A673 (cell line): ENCODE data around the gene SLC38A3. TPM values are rescaled to one million over a fixed set of nuclear protein-coding genes. Genes with fewer than 3 reads are reported as not detected.

ENCODE experiments used
- BruUV-seq: library from RNA; stranded (reverse); fragments of 400-500 nt; replicated peaks from 2 replicates; lab custom pipeline; 2021; lab: Mats Ljungman, UMichigan
- CTCF ChIA-PET: fragments of 300-600 bp; sonication (Branson Sonifier 250); formaldehyde crosslinking; loops from one replicate; lab custom pipeline; 2022; ENCODE audit warnings: antibody characterized with exemption; lab: Charles Lee
- POLR2A ChIA-PET: fragments of 300-600 bp; sonication (Branson Sonifier 250); formaldehyde crosslinking; loops from one replicate; lab custom pipeline; 2022; ENCODE audit warnings: antibody characterized with exemption; ENCODE audit not compliant: low non-redundant PET; lab: Charles Lee
- DNase-seq: peaks from one replicate; pipeline ENCODE4 v3.0.0-alpha.2; 2015; ENCODE audit warnings: low spot score
- H3K27ac ChIP-seq: fragments of 200-600 bp; sonication (generic); 2 replicates; pipeline ENCODE4 v1.5.1; 2016; ENCODE audit warnings: mixed run types, low read depth, mild to moderate bottlenecking, mixed read lengths, antibody characterized with exemption, low read length; ENCODE audit not compliant: poor library complexity, severe bottlenecking
- H3K27me3 ChIP-seq: fragments of 200-600 bp; sonication (generic); replicated peaks from 2 replicates; pipeline ENCODE4 v1.6.1; 2017; ENCODE audit warnings: mixed run types, low read depth, mild to moderate bottlenecking, mixed read lengths, antibody characterized with exemption, low read length; ENCODE audit not compliant: insufficient read depth, poor library complexity
- H3K36me3 ChIP-seq: fragments of 200-600 bp; sonication (generic); 2 replicates; pipeline ENCODE4 v1.6.1; 2016; ENCODE audit warnings: mixed run types, mild to moderate bottlenecking, mixed read lengths, antibody characterized with exemption, low read length; ENCODE audit not compliant: insufficient read depth, poor library complexity, severe bottlenecking
- H3K4me1 ChIP-seq: fragments of 200-600 bp; sonication (generic); 2 replicates; pipeline ENCODE4 v1.6.1; 2017; ENCODE audit warnings: mixed run types, mild to moderate bottlenecking, mixed read lengths, antibody characterized with exemption, low read length; ENCODE audit not compliant: insufficient read depth, poor library complexity, severe bottlenecking
- H3K4me3 ChIP-seq: fragments of 200-600 bp; sonication (generic); 2 replicates; pipeline ENCODE4 v1.5.1; 2016; ENCODE audit warnings: low read depth, mixed run types, mild to moderate bottlenecking, mixed read lengths, low read length; ENCODE audit not compliant: poor library complexity, severe bottlenecking
- H3K9me3 ChIP-seq: fragments of 200-600 bp; sonication (generic); 2 replicates; pipeline ENCODE4 v1.6.1; 2016; ENCODE audit warnings: mixed run types, low read depth, mild to moderate bottlenecking, mixed read lengths, antibody characterized with exemption, low read length; ENCODE audit not compliant: poor library complexity, severe bottlenecking
- CTCF ChIP-seq: fragments of 300-800, 200-600 bp; sonication (generic); conservative IDR thresholded peaks from 2 replicates; pipeline ENCODE4 v1.5.1; 2017; ENCODE audit warnings: low read depth, mild to moderate bottlenecking, antibody characterized with exemption, low read length, moderate library complexity, mixed read lengths
- EZH2 ChIP-seq: fragments of 200-600 bp; sonication (generic); IDR thresholded peaks from 2 replicates; pipeline ENCODE4 v1.6.1; 2017; ENCODE audit warnings: borderline replicate concordance, low read depth, mild to moderate bottlenecking, mixed read lengths, antibody characterized with exemption, low read length; ENCODE audit not compliant: poor library complexity, severe bottlenecking
- intact Hi-C: fragments of 100-400 bp; cut with micrococcal nuclease; formaldehyde crosslinking; loops from one replicate; pipeline ENCODE4 v1.10.0; 2022; ENCODE audit not compliant: unreplicated experiment
- total RNA-seq: library from RNA; stranded (reverse); gene quantifications from 2 replicates; pipeline ENCODE4 v1.2.3, GENCODE V29; 2021

SLC38A3 gene
- total RNA-seq, 1 experiment from 2014 or later: not detected

DNA sequence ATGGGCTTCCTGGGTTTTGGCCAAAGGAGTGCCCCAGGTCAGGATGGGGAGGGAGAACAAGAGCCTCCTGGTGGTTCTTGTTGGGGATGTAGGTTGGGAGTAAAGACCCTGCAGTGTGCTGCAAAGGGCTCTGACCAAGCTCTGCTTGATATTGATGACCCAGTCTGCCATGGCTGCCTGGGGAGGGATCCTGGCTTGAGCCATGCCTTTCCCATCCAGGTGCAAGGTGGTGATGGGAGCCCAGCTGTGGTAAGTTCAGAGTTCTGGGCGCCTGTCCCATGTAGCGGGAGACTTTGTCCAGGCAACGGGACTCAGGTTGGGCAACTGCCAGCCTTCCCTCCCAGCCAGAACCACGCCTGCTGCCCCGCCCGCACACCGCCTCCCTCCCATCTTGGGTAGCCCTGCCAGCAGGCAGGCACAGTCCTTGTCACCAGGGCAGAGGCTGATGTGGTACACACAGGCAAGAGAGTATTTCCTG is 33.5 kb downstream of the SLC38A3 start:
- ChIA-PET CTCF (interaction anchor here (0.6 kb wide), 1 partner anchor 83 kb away, joined by 9 read pairs; no protein-coding TSS in a partner anchor), POLR2A (no interaction called here)
- Histone ChIP-seq H3K27ac (peak overlapping the region; percentile 77), H3K4me3 (peak overlapping the region; percentile 76), H3K9me3 (no peaks in the 10 kb centered on the region), H3K4me1 (peaks cover 14% of the 10 kb centered on the region), H3K36me3 (no peaks in the 10 kb centered on the region), H3K27me3 (no peaks in the 10 kb centered on the region)
- no TSS peak for BruUV-seq
- intact Hi-C loops: no loop called here
- no peak for TF ChIP-seq EZH2
- no peak for TF ChIP-seq CTCF
- DNase-seq: peak; percentile 30

GRCh38 chr3:50239649-50240048 is 34.6 kb downstream of the SLC38A3 start:
- H3K27ac ChIP-seq: peak overlapping the region; percentile 57
- H3K27me3 ChIP-seq: no peaks in the 10 kb centered on the region
- TSS peak; percentile 3 for BruUV-seq
- no peak for TF ChIP-seq CTCF
- no peak for TF ChIP-seq EZH2
- CTCF ChIA-PET: no interaction called here
- no peak overlapping the region for H3K4me3 ChIP-seq
- DNase-seq: no peak
- no peaks in the 10 kb centered on the region for H3K36me3 ChIP-seq
- intact Hi-C loops: no loop called here
- no peaks in the 10 kb centered on the region for H3K9me3 ChIP-seq
- peaks cover 14% of the 10 kb centered on the region for H3K4me1 ChIP-seq
- POLR2A ChIA-PET: no interaction called here

GRCh38 chr3:50241163-50241562 is 36.1 kb downstream of the SLC38A3 start:
- no TSS peak for BruUV-seq
- TF ChIP-seq EZH2 (no peak), CTCF (no peak)
- Histone ChIP-seq H3K9me3 (no peaks in the 10 kb centered on the region), H3K4me3 (no peak overlapping the region), H3K27me3 (no peaks in the 10 kb centered on the region), H3K27ac (peak overlapping the region; percentile 76), H3K4me1 (peaks cover 14% of the 10 kb centered on the region), H3K36me3 (no peaks in the 10 kb centered on the region)
- intact Hi-C loops: no loop called here
- peak; percentile 66 for DNase-seq
- ChIA-PET CTCF (no interaction called here), POLR2A (no interaction called here)
